HG03045 (cell line): ENCODE data around the gene WDR5B.

Source experiments
- ATAC-seq: cut with Tn5 transposase; IDR thresholded peaks from one replicate; pipeline ENCODE4 v1.9.1; 2021; ENCODE audit warnings: mild to moderate bottlenecking, moderate library complexity; ENCODE audit not compliant: unreplicated experiment

Gene WDR5B

GRCh38 chr3:122410111-122410510 lies 5.8 kb downstream of the WDR5B start:
- no peak for ATAC-seq

- no peak for ATAC-seq
Measured at GRCh38 chr3:122409446-122409845, 6.4 kb downstream of the WDR5B start.

- no peak for ATAC-seq
Measured at GRCh38 chr3:122407946-122408345, 7.9 kb downstream of the WDR5B start.

GRCh38 chr3:122406198-122406597 lies 9.7 kb downstream of the WDR5B start:
- ATAC-seq, result no peak

- no peak for ATAC-seq
Measured at GRCh38 chr3:122405015-122405414, 10.8 kb downstream of the WDR5B start.

- no peak for ATAC-seq
Measured at GRCh38 chr3:122403489-122403888, 12.4 kb downstream of the WDR5B start.

- no peak for ATAC-seq
Measured at GRCh38 chr3:122398920-122399319, 16.9 kb downstream of the WDR5B start.

GRCh38 chr3:122397201-122397600 lies 18.7 kb downstream of the WDR5B start:
- ATAC-seq, result no peak

- ATAC-seq, result no peak
Measured at GRCh38 chr3:122396511-122396910, 19.4 kb downstream of the WDR5B start.

- no peak for ATAC-seq
Measured at GRCh38 chr3:122395582-122395981, 20.3 kb downstream of the WDR5B start.

- no peak for ATAC-seq
Measured at GRCh38 chr3:122394173-122394572, 21.7 kb downstream of the WDR5B start.

GRCh38 chr3:122392868-122393844 lies 22.7 kb downstream of the WDR5B start:
- no peak for ATAC-seq

GRCh38 chr3:122391681-122392446 lies 24.0 kb downstream of the WDR5B start:
- ATAC-seq, result no peak

- no peak for ATAC-seq
Measured at GRCh38 chr3:122390665-122391064, 25.2 kb downstream of the WDR5B start.

- no peak for ATAC-seq
Measured at GRCh38 chr3:122389892-122390291, 26.0 kb downstream of the WDR5B start.

GRCh38 chr3:122389197-122389596 lies 26.7 kb downstream of the WDR5B start:
- no peak for ATAC-seq

- no peak for ATAC-seq
Measured at GRCh38 chr3:122387709-122388108, 28.2 kb downstream of the WDR5B start.

GRCh38 chr3:122383771-122384697 lies 31.8 kb downstream of the WDR5B start, which contains the start of gene FAM162A:
TSS of gene FAM162A (plus strand) at chr3:122384182. CDS start at chr3:122384266, 84 bp downstream.
- peak; percentile 95 for ATAC-seq

GRCh38 chr3:122382888-122383666 lies 32.8 kb downstream of the WDR5B start, which contains the start of gene MIX23:
TSS of gene MIX23 (minus strand) at chr3:122383231. CDS start at chr3:122383224, 7 bp downstream.
- ATAC-seq, result peak; percentile 42

GRCh38 chr3:122377975-122378374 lies 37.9 kb downstream of the WDR5B start:
- no peak for ATAC-seq
